NCI-H2029 (cell line): ENCODE results near the gene LRRC57.
"Not testable (repeated sequence)": the region's sequence is repeated elsewhere in the genome, so short reads cannot be mapped to it uniquely, and the experiment has no call there.

Source experiments
- DNase-seq: peaks from one replicate; lab custom pipeline; 2025; lab: John Stamatoyannopoulos, UW

LRRC57 gene

DNA sequence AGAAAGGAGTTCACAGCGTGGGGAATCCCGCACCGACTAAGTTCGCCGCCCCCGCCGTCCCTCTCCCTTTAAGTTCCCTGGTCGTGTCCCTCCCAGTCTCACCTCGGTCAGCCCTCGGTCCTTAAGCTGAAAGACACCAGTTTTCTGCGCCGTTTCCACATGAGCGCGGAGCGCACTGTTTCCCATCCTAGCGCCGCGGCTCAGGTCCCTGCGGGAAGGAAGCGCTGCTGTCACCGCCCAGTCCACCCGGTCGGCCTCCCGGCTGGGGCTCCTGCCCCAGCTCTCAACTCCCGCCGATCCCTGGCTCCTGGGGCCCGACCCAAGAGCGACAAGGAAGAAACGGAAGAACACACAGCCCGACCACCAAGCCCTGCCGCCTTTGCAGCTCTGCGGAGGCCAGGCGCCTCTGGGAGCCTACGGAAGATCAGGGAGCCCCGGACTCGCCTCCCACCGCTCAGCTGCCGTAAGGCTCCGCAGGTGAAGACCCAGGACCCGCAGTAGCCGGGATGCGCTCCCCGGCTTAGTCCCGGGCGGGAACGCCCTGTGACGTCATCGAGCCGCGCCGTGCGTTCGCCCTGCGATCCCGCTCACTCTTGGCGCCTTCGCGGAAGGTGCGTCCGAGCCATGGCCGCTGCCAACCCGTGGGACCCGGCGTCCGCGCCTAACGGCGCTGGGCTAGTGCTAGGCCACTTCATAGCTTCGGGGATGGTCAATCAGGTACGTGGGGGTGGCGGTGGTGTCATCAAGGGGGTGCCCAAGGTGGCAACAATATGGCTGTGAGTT, at the start of gene LRRC57, which contains the start of gene HAUS2:
LRRC57 (minus strand) TSS at position 545 of the 783 bp plus-strand sequence; CDS start at position 186, 359 bp downstream.
HAUS2 (plus strand) TSS at position 590 of the 783 bp plus-strand sequence; CDS start at position 625, 35 bp downstream.
- DNase-seq = peak; percentile 55

DNA sequence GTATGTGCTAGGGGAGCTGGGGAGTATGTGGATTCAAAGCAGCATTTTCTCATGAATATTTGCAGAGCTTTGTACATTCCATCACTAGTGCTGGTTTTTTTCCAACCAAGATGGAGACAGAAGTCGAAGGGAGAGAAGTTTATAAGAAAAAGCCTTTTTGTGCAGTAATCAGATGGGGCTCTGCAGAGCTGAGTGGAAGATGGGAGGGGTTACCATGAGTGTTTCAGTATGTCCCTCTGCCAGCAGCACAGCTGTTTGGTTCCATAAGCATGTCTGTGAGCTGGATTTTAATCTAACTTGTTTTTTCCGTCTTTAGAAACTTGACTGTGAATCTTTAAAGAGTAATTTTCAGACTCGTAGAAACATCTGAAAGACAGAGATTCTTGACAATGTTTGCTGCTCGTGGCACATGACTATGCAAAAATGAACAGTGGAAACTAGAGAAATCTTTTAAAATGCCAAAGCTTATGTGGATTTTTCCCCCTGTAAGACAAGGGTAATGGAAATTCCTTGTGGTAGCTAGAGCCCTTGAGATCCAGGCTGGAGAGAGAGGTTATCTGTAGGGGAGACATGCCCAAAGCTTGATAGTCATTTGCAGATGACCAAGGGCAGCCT, 47.1 kb upstream of the LRRC57 start:
- DNase-seq = no peak

DNA sequence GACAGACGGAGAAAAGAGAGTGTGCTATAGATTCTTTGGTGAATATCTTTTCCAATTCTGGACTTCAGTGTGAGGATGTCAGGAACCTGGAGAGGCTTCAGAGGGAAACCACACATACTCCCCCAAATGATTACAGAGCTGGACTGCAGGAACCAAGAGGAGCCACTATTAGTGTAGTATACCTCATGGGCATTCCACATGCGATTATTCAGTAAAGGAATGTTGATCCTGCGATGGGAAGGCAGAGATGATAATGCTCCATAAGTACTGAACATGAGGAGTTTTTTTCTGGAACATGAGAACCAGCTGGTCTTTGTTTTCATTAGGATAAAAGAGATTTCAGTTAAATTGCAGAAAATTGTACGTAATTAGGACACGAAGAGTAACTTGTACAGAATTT, 45.5 kb upstream of the LRRC57 start:
- no peak for DNase-seq

DNA sequence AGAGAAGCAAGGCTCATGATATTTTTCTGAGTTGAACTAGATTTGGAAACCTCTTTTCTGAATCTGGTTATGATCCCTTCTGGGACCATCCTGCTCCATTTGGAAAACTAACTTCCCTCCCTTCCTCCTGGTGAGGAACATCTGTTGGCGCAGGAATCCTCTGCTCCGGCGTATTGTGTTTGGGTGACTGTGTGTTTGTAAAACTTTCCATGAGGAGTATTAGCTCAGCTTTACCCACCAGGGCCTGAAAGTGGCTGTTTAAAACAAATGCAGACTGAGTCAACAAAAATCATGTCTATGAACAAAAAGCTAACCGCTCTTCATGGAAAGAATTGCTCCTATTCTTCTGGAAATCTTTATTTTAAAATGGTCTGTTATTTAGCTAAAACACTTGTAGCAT, 44.5 kb upstream of the LRRC57 start:
- no peak for DNase-seq

DNA sequence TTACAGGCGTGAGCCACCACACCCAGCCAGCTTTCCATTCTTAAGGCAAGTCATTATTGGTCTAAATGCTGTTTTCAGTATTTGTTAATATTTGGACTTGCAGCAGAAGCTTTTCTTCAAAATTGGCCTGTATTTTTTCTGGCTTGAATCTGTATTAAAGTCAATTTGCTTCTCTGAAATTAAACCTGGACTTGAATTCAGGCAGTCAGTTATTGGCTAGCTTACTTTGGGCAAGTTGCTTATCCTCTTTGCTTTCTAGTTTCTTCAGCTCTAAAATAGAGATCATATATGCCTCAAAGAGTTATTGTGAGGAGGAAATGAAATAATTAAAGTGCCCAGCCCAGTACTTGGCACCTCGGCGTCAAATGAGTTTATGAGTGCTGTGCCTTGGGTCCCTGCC, 44.1 kb upstream of the LRRC57 start:
- no peak for DNase-seq

DNA sequence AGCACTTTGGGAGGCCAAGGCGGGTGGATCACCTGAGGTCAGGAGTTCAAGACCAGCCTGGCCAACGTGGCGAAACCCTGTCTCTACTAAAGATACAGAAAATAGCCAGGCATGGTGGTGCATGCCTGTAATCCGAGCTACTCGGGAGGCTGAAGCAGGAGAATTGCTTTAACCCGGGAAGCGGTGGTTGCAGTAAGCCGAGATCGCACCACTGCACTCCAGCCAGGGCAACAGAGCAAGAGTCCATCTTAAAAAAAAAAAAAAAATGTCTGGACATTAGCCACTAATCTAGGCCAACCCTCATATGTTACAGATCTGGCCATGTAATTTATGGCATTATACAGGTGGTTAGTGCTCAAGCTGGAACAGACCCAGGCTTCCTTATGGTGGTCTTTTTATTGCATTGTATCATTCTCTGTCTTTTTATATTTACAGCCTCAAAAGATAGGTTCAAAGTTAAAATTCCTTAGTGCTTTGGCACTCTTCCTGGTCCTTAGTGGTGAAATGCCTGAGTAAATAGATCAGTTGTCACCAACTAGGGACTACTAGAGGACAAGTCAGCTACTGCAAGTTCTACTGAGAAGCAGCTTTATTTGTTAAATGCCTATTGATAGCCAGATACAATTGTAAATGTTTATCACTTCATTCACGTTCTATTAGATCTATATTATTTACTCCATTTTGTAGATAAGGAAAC, 42.8 kb upstream of the LRRC57 start:
- DNase-seq = peak; percentile 21

DNA sequence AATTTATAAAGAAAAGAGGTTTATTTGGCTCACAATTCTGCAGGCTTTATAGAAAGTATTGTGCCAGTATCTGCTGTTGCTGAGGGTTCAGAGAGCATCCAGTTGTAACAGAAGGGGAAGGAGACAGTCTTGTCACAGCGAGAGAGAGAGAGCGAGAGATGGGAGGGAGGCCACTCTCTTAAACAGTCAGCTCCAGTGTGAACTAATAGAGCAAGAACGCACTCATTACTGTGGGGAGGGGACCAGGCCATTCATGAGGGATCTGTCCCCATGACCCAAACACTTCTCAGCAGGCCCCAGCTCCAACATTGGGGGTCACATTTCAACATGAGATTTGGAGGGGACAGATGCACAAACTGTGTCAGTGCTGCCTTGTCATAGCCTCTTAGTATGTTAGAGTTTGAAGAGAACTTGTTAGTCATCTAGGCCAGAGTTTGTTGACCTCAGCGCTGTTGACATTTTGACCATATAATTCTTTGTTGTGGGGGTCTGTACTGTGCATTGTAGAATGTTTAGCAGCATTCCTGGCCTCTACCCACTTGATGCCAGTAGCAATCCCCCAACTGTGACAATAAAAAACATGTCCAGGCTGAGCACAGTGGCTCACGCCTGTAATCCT, 42.1 kb upstream of the LRRC57 start:
- DNase-seq = no peak

DNA sequence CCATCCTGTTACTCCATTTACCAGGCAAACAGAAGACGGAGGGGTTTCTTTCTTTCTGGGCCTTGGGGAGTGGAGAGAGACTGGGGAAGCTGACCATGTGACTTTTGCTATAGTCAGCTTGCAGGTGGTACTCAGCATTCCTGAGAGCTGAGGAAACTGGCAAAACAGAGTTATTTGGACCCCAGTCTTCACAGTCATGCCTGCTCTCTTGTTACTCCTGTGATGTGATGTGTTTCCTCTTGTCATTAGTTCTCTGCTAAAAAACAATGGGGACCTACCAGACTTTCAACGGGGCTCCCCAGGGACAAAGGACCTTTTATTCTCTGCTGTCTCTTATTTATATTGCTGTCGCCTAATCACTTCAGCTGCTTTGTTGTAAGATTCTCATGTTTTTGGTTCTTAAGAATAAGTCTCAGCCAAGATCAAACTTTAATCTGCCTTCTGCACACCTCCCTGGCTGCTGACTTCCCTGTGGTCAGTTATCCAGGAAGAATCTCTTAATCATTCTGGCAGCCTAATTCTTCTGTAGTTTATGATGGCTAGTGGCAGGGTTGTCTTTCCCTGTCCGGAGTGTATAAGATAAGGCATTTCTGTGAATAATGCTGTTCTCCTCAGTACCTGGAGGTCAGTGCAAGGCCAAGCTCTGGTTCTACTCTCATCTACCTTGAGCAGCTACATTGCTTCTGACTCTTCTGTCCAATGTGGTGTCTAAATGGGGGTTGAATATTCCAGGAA, 35.6 kb upstream of the LRRC57 start:
- DNase-seq = no peak

DNA sequence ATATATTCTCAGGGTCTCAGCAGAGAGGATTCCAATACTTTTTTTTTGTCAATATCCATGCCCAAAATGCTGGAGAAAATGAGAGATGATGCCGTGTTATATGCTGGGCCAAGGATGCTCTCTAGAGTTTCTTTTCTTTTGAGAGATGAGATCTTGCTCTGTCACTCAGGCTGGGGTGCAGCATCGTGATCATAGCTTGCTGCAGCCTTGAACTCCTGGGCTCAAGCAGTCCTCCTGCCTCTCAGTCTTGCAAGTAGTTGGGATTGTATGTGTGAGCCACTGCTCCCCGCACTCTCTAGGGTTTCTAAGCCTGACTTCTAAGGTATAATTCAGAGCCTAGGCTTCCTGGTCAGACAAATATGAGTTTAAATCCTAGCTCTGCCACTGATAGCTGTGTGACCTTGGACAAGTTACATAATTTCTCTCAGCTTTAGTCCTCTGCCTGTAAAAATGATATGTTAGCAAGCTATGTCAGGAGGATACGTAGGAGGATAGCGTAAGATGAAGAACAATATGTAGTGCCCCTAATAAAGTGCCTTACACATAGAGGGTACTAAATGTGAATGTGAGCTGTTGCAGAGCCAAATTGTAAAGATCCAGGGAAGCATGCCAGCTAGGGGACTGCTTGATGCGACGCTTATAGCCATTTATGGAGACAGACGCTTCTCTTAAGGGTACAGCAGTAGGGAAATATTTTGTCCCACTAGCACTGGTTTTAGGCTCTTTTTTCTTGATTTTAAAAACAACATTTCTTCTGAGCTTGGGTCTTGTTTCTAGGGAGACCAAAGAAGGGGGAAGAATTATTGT, 34.2 kb upstream of the LRRC57 start:
- no peak for DNase-seq

DNA sequence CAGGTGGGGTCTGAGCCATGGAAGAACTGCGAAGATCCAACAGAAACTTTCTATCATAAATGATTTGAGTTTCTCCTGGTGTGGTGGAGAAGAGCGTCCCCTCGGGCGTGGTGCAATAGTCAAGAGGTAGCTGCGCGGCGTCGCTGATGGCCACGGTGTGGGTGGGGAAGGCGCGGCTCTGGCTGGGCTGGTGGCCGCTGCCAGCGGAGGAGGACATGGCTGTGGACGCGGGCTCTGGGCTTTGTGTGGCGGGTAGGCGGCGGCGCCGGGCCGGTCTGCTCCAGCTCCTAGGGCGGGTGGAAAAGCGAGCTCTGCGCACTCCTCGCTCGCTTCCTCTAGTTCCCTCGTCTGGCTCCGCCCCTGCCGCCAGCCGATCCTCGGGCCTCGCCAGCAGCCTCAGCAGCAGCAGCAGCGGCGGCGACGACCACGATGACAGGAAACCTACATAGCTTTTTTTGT, 32.7 kb upstream of the LRRC57 start:
- DNase-seq = peak; percentile 61

DNA sequence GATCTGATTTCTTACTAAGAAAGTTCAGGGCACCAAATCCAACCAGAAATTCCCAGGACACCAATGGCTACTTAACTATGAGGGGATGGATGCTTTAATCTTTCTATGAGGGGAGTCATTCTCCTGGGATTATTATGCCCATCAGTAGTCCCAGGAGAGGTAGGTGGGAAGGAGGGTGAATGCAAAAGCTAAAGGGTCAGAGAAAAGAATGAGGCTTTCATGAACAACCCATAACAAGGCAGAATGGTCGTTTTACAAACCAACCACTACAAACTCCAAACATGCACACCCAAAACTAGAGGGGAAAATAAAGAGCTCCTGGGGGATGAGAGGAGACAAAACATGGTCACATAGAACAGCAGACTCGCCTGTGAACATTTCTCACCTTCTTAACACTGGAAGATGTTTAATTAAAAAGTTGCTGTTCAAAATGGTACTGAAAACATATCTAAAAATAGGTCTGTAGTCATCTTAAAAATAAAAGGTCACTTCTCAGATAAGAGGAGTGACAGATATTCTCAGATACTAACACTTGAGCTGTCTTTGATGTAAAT, 30.5 kb upstream of the LRRC57 start:
- DNase-seq = no peak

DNA sequence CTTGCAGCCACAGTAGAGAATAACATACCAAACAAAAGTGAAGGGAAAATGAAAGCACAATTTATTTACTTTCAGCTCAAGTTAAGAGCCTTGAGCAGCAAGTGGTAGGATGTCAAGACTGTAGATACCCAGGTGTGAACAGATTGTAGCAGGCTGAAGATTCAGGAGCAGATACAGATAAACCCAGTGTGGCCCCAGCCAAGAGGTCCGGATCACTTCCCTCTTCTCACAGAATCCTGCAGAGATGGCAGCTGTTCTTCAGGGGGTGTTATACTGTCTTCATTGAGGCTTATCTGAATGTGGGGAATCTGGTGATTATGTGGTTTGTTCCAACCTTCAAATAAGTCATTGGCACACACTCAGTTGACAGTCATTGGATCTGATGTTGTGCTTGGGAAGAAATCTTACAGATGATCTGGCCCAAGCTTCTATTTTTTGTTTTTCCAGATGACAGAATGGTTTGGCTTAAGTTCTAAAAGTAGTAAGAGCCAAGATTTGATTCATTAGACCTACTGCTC, 29.0 kb upstream of the LRRC57 start:
- no peak for DNase-seq

DNA sequence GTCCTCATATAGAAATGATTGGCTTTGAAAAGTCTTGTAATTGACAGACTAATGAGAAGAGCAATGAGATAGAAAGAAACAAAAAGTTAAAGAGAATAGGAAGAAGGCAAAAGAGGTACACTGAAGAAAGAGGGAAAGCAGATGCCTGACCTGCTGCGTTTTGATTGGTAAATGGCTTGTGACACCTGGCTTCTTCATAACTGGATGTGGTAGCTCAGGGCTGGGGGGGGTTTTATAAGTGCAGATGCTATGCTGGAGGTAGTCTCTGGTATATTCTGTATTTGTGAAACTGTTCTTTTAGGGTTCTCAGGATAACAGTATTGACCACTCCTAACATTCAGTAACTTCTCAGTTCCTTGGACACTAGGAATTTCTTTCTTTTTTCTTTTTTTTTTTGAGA, 28.2 kb upstream of the LRRC57 start:
- DNase-seq = no peak

DNA sequence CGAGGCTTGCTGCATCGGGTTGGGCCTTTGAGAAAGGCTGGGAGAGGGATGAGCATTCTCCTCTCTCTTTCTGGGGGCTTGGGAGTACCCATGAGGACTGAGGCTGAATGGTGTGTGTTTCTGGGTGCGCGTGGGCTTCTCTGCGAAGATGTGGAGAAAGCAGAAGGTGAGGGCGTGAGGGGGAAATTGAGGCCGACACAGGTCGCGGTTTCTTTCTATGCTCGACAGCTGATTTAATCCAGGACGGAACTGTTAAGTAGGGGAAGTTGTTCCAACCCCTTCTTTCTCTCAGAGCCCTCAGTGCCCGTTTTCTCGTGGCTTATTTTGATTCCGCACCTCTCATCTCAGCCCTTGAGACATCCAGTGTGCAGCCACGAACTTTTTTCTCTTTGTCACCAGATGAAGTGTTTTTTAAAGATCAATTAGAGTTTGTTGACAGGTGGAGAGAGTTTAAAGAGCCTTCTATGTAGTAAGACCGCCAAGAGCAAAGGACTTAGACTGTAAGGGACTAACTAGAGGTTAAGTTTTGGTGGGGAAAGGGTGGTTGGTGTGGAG, 27.5 kb upstream of the LRRC57 start:
- DNase-seq = no peak

DNA sequence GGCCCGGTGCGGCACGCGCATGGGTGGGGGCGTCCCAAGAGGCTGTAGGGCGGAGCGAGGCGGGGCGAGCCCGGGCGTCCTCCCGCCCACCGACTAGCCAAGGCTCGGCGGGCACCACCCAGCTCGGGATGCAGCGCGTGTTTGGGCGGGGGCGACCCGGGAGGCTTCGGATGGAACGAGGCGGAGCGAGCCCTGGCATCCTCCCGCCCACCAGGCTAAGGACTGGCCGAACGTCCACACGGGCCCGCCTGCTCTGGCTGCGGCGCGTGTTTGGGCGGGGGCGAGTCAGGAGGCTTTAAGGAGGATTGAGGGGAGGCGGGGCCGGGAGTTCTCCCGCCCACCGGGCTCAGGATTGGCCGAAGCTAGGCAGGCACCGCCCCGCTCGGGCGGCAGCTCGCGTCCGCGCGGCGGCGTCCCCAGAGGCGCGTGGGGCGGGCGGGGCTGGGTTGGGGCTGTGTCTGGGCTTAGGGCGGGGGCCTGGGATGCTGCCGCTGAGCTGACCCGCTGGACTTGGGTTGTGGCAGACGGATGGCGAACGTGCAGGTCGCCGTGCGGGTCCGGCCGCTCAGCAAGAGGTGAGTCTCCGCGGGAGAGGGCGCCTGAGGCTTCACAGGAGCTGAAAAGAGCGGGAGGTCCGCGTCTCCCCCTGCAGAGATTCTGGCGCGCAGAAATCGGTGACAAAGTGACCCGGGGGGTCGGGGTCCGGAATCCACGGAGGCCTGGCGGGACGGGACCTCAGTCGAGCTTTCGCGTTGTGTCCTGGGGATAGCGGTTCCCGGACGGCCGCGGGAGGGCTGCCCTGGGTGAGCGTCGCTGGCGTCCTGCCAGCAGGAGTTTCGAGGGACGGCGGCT, 26.8 kb upstream of the LRRC57 start, which contains the start of gene STARD9:
STARD9 (plus strand) TSS at position 419 of the 852 bp plus-strand sequence; CDS start at position 529, 110 bp downstream.
- DNase-seq = peak; percentile 79

DNA sequence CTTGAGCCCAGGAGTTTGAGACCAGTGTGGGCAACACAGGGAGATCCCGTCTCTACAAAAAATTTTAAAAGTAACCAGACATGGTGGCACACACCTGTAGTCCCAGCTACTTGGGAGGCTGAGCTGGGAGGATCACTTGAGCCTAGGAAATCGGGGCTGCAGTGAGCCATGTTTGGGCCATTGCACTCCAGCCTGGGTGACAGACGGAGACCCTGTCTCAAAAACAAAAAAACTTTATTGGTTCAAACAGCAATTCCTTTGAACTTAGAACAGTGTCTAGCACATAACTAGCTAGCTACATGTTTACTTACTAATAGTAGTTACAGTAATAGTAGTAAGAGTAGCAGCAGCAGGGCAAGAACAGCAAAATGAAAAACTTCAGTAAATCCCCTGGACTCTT, 10.1 kb upstream of the LRRC57 start:
- no peak for DNase-seq

DNA sequence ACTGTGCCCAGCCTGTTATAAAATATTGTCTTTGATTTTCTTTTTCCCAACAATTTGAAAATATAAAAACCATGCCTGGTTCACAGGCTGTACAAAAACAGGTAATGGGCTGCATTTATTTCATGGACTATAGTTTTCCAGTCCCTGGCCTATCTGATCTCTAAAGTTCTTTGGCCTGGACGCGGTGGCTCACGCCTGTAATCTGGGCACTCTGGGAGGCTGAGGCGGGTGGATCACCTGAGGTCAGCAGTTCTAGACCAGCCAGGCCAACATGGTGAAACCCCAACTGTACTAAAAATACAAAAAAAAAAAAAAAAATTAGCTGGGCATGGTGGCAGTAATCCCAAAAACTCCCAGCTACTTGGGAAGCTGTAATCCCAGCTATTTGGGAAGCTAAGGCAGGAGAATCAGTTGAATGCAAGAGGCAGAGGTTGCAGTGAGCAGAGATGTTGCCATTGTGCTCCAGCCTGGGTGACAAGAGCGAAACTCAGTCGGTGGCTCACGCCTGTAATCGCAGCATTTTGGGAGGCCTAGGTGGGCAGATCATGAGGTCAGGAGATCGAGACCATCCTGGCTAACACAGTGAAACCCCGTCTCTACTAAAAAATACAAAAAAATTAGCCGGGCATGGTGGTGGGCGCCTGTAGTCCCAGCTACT, 8.1 kb upstream of the LRRC57 start:
- not testable (repeated sequence) for DNase-seq

DNA sequence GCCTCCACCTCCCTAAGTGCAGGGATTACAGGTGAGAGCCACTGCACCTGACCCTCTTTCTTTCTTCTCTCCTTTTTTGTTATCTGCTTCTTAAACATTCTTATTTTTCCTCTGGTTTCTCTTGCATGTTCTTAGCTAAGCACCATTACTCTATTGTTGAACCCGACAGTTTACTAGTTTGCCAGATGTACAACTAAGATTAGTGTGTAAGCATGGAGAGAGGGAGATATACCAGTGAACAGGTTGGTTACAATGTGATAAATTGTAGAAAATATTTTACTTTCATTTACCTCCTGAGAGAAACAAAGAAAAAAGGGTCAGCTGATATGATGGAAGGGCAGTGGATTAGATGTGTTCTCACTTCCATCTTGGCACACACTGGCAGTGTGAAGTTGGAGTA, 5.0 kb upstream of the LRRC57 start:
- no peak for DNase-seq
